GM18507 (cell line): Measurements from ENCODE around the gene VSIG10.
"Not testable (repeated sequence)": the region's sequence is repeated elsewhere in the genome, so short reads cannot be mapped to it uniquely, and the experiment has no call there.

Source experiments
- DNase-seq: peaks from one replicate; pipeline ENCODE4 v3.0.0; 2011; ENCODE audit warnings: low read depth; ENCODE audit not compliant: insufficient read length; ENCODE audit errors: extremely low spot score
- FAIRE-seq: peaks from 2 replicates; lab custom pipeline; 2011; peaks lifted over from hg19 to GRCh38; lab: Jason Lieb, UNC

Gene VSIG10

GRCh38 chr12:118103601-118104382 lies at the start of gene VSIG10:
Gene VSIG10 (minus strand): TSS chr12:118104011. CDS start chr12:118103671, 340 bp downstream.
- DNase-seq (no peak), FAIRE-seq (no peak)

- FAIRE-seq (no peak), DNase-seq (no peak)
These were observed 47.9 kb upstream of the VSIG10 start for GRCh38 chr12:118151755-118152154.

GRCh38 chr12:118150625-118151024 lies 46.8 kb upstream of the VSIG10 start:
- DNase-seq (no peak), FAIRE-seq (no peak)

GRCh38 chr12:118148287-118148686 lies 44.5 kb upstream of the VSIG10 start:
- FAIRE-seq = no peak
- DNase-seq = no peak

- DNase-seq (no peak), FAIRE-seq (no peak)
These were observed 42.0 kb upstream of the VSIG10 start for GRCh38 chr12:118145798-118146156.

- FAIRE-seq = no peak
- DNase-seq = no peak
These were observed 41.4 kb upstream of the VSIG10 start for GRCh38 chr12:118145113-118145797.

GRCh38 chr12:118144499-118144898 lies 40.7 kb upstream of the VSIG10 start:
- FAIRE-seq = no peak
- DNase-seq = no peak

- DNase-seq (no peak), FAIRE-seq (no peak)
These were observed 37.0 kb upstream of the VSIG10 start for GRCh38 chr12:118140825-118141224.

GRCh38 chr12:118137148-118137678 lies 33.4 kb upstream of the VSIG10 start:
- DNase-seq (no peak), FAIRE-seq (no peak)

- no peak for DNase-seq
- peak; percentile 67 for FAIRE-seq
These were observed 32.8 kb upstream of the VSIG10 start for GRCh38 chr12:118136559-118137003.

- DNase-seq = peak; percentile 93
- FAIRE-seq = peak; percentile 88
These were observed 32.2 kb upstream of the VSIG10 start, which contains the start of gene PEBP1 for GRCh38 chr12:118135788-118136558. Gene PEBP1 (plus strand): TSS chr12:118136124. CDS start chr12:118136210, 86 bp downstream.

GRCh38 chr12:118129436-118129835 lies 25.6 kb upstream of the VSIG10 start:
- DNase-seq, FAIRE-seq: not testable (repeated sequence)

GRCh38 chr12:118127867-118128266 lies 24.1 kb upstream of the VSIG10 start:
- DNase-seq (no peak), FAIRE-seq (no peak)

GRCh38 chr12:118126119-118126757 lies 22.4 kb upstream of the VSIG10 start:
- DNase-seq = no peak
- no peak for FAIRE-seq

GRCh38 chr12:118125743-118126118 lies 21.9 kb upstream of the VSIG10 start:
- FAIRE-seq (no peak), DNase-seq (no peak)

- no peak for DNase-seq
- FAIRE-seq = no peak
These were observed 20.6 kb upstream of the VSIG10 start for GRCh38 chr12:118124333-118124874.

- FAIRE-seq (no peak), DNase-seq (no peak)
These were observed 18.5 kb upstream of the VSIG10 start for GRCh38 chr12:118122264-118122663.

- FAIRE-seq = peak; percentile 41
- peak; percentile 62 for DNase-seq
These were observed 17.0 kb upstream of the VSIG10 start for GRCh38 chr12:118120579-118121363.
